Naive B cell (primary cell): Measurements from ENCODE around the gene LRMDA. TPM values are rescaled to one million over a fixed set of nuclear protein-coding genes. Genes with fewer than 3 reads are reported as not detected.

ENCODE experiments used
- ATAC-seq, 2 donors: fragments of 150-1000 bp; cut with Tn5 transposase; 2 replicates each; pipeline ENCODE4 v1.10.0; 2021; ENCODE audit warnings: low read depth in 2 of 2, mild to moderate bottlenecking in 2 of 2, moderate library complexity in 2 of 2
- DNase-seq: peaks from one replicate; pipeline ENCODE4 v3.0.0; 2022
- H3K27ac Mint-ChIP-seq, 6 donors: one replicate each; pipeline ENCODE4 v1.8.0; 2020 to 2022; ENCODE audit warnings: mild to moderate bottlenecking in 6 of 6, mixed read lengths in 6 of 6, moderate library complexity in 5 of 6, inconsistent platforms in 2 of 6
- H3K27me3 Mint-ChIP-seq, 3 donors: one replicate each; pipeline ENCODE4 v1.8.0; 2021 to 2022; ENCODE audit warnings: mixed read lengths in 3 of 3, mild to moderate bottlenecking in 1 of 3
- H3K36me3 Mint-ChIP-seq, 2 donors: one replicate each; pipeline ENCODE4 v1.8.0; 2020 to 2022; ENCODE audit warnings: mixed read lengths in 2 of 2, inconsistent platforms in 1 of 2, mild to moderate bottlenecking in 1 of 2
- H3K4me1 Mint-ChIP-seq, 3 donors: one replicate each; pipeline ENCODE4 v1.8.0; 2020 to 2022; ENCODE audit warnings: mixed read lengths in 3 of 3, inconsistent platforms in 1 of 3, mild to moderate bottlenecking in 1 of 3, moderate library complexity in 1 of 3
- H3K4me3 Mint-ChIP-seq, 8 donors: one replicate each; pipeline ENCODE4 v1.8.0; 2020 to 2022; ENCODE audit warnings: mild to moderate bottlenecking in 8 of 8, mixed read lengths in 8 of 8, moderate library complexity in 8 of 8, inconsistent platforms in 2 of 8
- H3K9me3 Mint-ChIP-seq, 7 donors: one replicate each; pipeline ENCODE4 v1.8.0; 2020 to 2022; ENCODE audit warnings: mixed read lengths in 7 of 7, mild to moderate bottlenecking in 5 of 7, inconsistent platforms in 2 of 7, moderate library complexity in 1 of 7
- polyA plus RNA-seq, 6 donors: library from polyadenylated mRNA; unstranded; fragments of 300-500 nt; fragmentation: Illumina TruSeq; gene quantifications; one replicate each; pipeline ENCODE4 v1.2.3, GENCODE V29; 2021; ENCODE audit warnings: low read depth in 6 of 6

The LRMDA gene
- polyA plus RNA-seq, 6 donors from 2014 or later: 2.1 TPM; not detected in 5

- Mint-ChIP-seq H3K27ac (peak overlapping the region in 1 of 6 donors; percentile 18), H3K27me3 (peaks cover 64 to 83% (median 67%) of the 10 kb centered on the region in 3 donors), H3K4me1 (peaks cover 3 to 19% (median 15%) of the 10 kb centered on the region in 3 donors), H3K36me3 (no peaks in the 10 kb centered on the region), H3K9me3 (no peaks in the 10 kb centered on the region), H3K4me3 (peak overlapping the region in 2 of 8 donors; percentile 18 to 55)
- DNase-seq (no peak), ATAC-seq (no peak)
Measured at GRCh38 chr10:75433216-75433615, 1.8 kb downstream of the LRMDA start.

GRCh38 chr10:75434291-75434690 is 2.9 kb downstream of the LRMDA start:
- H3K36me3 Mint-ChIP-seq: no peaks in the 10 kb centered on the region
- H3K4me1 Mint-ChIP-seq: peaks cover 3 to 19% (median 15%) of the 10 kb centered on the region in 3 donors
- no peak for DNase-seq
- no peak overlapping the region for H3K27ac Mint-ChIP-seq
- H3K4me3 Mint-ChIP-seq: no peak overlapping the region
- no peak for ATAC-seq
- peaks cover 61 to 80% (median 64%) of the 10 kb centered on the region in 3 donors for H3K27me3 Mint-ChIP-seq
- H3K9me3 Mint-ChIP-seq: no peaks in the 10 kb centered on the region

GRCh38 chr10:75435291-75435690 is 3.9 kb downstream of the LRMDA start:
- Mint-ChIP-seq H3K4me3 (no peak overlapping the region), H3K36me3 (no peaks in the 10 kb centered on the region), H3K4me1 (peaks cover 3 to 16% (median 14%) of the 10 kb centered on the region in 3 donors), H3K27me3 (peaks cover 54 to 80% (median 64%) of the 10 kb centered on the region in 3 donors), H3K9me3 (peaks cover 0 to 2% (median 0%) of the 10 kb centered on the region in 7 donors), H3K27ac (no peak overlapping the region)
- DNase-seq (no peak), ATAC-seq (no peak)

GRCh38 chr10:75436896-75437295 is 5.5 kb downstream of the LRMDA start:
- H3K9me3 Mint-ChIP-seq: peaks cover 0 to 2% (median 0%) of the 10 kb centered on the region in 7 donors
- H3K27ac Mint-ChIP-seq: no peak overlapping the region
- H3K4me3 Mint-ChIP-seq: no peak overlapping the region
- DNase-seq (no peak), ATAC-seq (no peak)
- peaks cover 48 to 76% (median 56%) of the 10 kb centered on the region in 3 donors for H3K27me3 Mint-ChIP-seq
- H3K4me1 Mint-ChIP-seq: peaks cover 1 to 8% (median 7%) of the 10 kb centered on the region in 3 donors
- no peaks in the 10 kb centered on the region for H3K36me3 Mint-ChIP-seq

GRCh38 chr10:75437693-75438092 is 6.3 kb downstream of the LRMDA start:
- no peak for ATAC-seq
- H3K36me3 Mint-ChIP-seq: peaks cover 0 to 6% of the 10 kb centered on the region in 2 donors
- H3K27ac Mint-ChIP-seq: no peak overlapping the region
- peaks cover 40 to 68% (median 48%) of the 10 kb centered on the region in 3 donors for H3K27me3 Mint-ChIP-seq
- peaks cover 5 to 7% (median 6%) of the 10 kb centered on the region in 7 donors for H3K9me3 Mint-ChIP-seq
- H3K4me3 Mint-ChIP-seq: no peak overlapping the region
- DNase-seq: no peak
- H3K4me1 Mint-ChIP-seq: peaks cover 0 to under 1% (median 0%) of the 10 kb centered on the region in 3 donors

GRCh38 chr10:75438275-75438674 is 6.9 kb downstream of the LRMDA start:
- H3K4me1 Mint-ChIP-seq: no peaks in the 10 kb centered on the region
- no peak overlapping the region for H3K4me3 Mint-ChIP-seq
- no peak for DNase-seq
- H3K27ac Mint-ChIP-seq: no peak overlapping the region
- H3K27me3 Mint-ChIP-seq: peaks cover 38 to 62% (median 43%) of the 10 kb centered on the region in 3 donors
- peaks cover 5 to 13% (median 10%) of the 10 kb centered on the region in 7 donors for H3K9me3 Mint-ChIP-seq
- ATAC-seq: no peak
- peaks cover 0 to 8% of the 10 kb centered on the region in 2 donors for H3K36me3 Mint-ChIP-seq

GRCh38 chr10:75439811-75440210 is 8.4 kb downstream of the LRMDA start:
- DNase-seq (no peak), ATAC-seq (no peak)
- Mint-ChIP-seq H3K4me1 (no peaks in the 10 kb centered on the region), H3K27me3 (peaks cover 27 to 46% (median 27%) of the 10 kb centered on the region in 3 donors), H3K9me3 (peaks cover 9 to 24% (median 20%) of the 10 kb centered on the region in 7 donors), H3K4me3 (no peak overlapping the region), H3K27ac (no peak overlapping the region), H3K36me3 (peaks cover 0 to 8% of the 10 kb centered on the region in 2 donors)

GRCh38 chr10:75440271-75440793 is 8.9 kb downstream of the LRMDA start:
- H3K27me3 Mint-ChIP-seq: peaks cover 22 to 41% (median 23%) of the 10 kb centered on the region in 3 donors
- DNase-seq (no peak), ATAC-seq (no peak)
- no peak overlapping the region for H3K27ac Mint-ChIP-seq
- no peak overlapping the region for H3K4me3 Mint-ChIP-seq
- peaks cover 9 to 25% (median 22%) of the 10 kb centered on the region in 7 donors for H3K9me3 Mint-ChIP-seq
- peaks cover 0 to 8% of the 10 kb centered on the region in 2 donors for H3K36me3 Mint-ChIP-seq
- H3K4me1 Mint-ChIP-seq: no peaks in the 10 kb centered on the region

GRCh38 chr10:75441196-75441595 is 9.8 kb downstream of the LRMDA start:
- DNase-seq (no peak), ATAC-seq (no peak)
- H3K4me1 Mint-ChIP-seq: no peaks in the 10 kb centered on the region
- H3K27me3 Mint-ChIP-seq: peaks cover 17 to 34% (median 18%) of the 10 kb centered on the region in 3 donors
- H3K4me3 Mint-ChIP-seq: no peak overlapping the region
- peaks cover 9 to 33% (median 23%) of the 10 kb centered on the region in 7 donors for H3K9me3 Mint-ChIP-seq
- H3K27ac Mint-ChIP-seq: no peak overlapping the region
- peaks cover 0 to 8% of the 10 kb centered on the region in 2 donors for H3K36me3 Mint-ChIP-seq

GRCh38 chr10:75441682-75442081 is 10.3 kb downstream of the LRMDA start:
- no peak for DNase-seq
- peaks cover 0 to 8% of the 10 kb centered on the region in 2 donors for H3K36me3 Mint-ChIP-seq
- H3K4me1 Mint-ChIP-seq: no peaks in the 10 kb centered on the region
- H3K4me3 Mint-ChIP-seq: no peak overlapping the region
- H3K27ac Mint-ChIP-seq: no peak overlapping the region
- no peak for ATAC-seq
- H3K27me3 Mint-ChIP-seq: peaks cover 19 to 32% (median 22%) of the 10 kb centered on the region in 3 donors
- peaks cover 10 to 38% (median 25%) of the 10 kb centered on the region in 7 donors for H3K9me3 Mint-ChIP-seq

GRCh38 chr10:75443362-75443761 is 11.9 kb downstream of the LRMDA start:
- peaks cover 0 to 8% of the 10 kb centered on the region in 2 donors for H3K36me3 Mint-ChIP-seq
- DNase-seq: no peak
- peaks cover 12 to 54% (median 30%) of the 10 kb centered on the region in 7 donors for H3K9me3 Mint-ChIP-seq
- H3K4me1 Mint-ChIP-seq: no peaks in the 10 kb centered on the region
- no peak overlapping the region for H3K4me3 Mint-ChIP-seq
- H3K27ac Mint-ChIP-seq: no peak overlapping the region
- no peak for ATAC-seq
- peaks cover 22 to 28% (median 27%) of the 10 kb centered on the region in 3 donors for H3K27me3 Mint-ChIP-seq

- Mint-ChIP-seq H3K4me3 (no peak overlapping the region), H3K27ac (no peak overlapping the region), H3K4me1 (no peaks in the 10 kb centered on the region), H3K36me3 (peaks cover 0 to 8% of the 10 kb centered on the region in 2 donors), H3K9me3 (peaks cover 12 to 55% (median 30%) of the 10 kb centered on the region in 7 donors), H3K27me3 (peaks cover 12 to 18% (median 17%) of the 10 kb centered on the region in 3 donors)
- no peak for DNase-seq
- ATAC-seq: no peak
Measured at GRCh38 chr10:75444781-75445386, 13.5 kb downstream of the LRMDA start.

GRCh38 chr10:75446508-75446907 is 15.1 kb downstream of the LRMDA start:
- Mint-ChIP-seq H3K4me3 (peak overlapping the region in 1 of 8 donors; percentile 72), H3K9me3 (peaks cover 12 to 55% (median 30%) of the 10 kb centered on the region in 7 donors), H3K4me1 (no peaks in the 10 kb centered on the region), H3K36me3 (peaks cover 0 to 8% of the 10 kb centered on the region in 2 donors), H3K27ac (no peak overlapping the region), H3K27me3 (peaks cover 12 to 16% (median 15%) of the 10 kb centered on the region in 3 donors)
- DNase-seq: no peak
- no peak for ATAC-seq

GRCh38 chr10:75448166-75448565 is 16.7 kb downstream of the LRMDA start:
- Mint-ChIP-seq H3K27me3 (peaks cover 12 to 22% (median 21%) of the 10 kb centered on the region in 3 donors), H3K36me3 (no peaks in the 10 kb centered on the region), H3K4me1 (no peaks in the 10 kb centered on the region), H3K4me3 (peak overlapping the region in 1 of 8 donors; percentile 64), H3K27ac (no peak overlapping the region), H3K9me3 (peaks cover 7 to 43% (median 20%) of the 10 kb centered on the region in 7 donors)
- no peak for ATAC-seq
- no peak for DNase-seq
